ENCODE measurements around the gene SLIT3.

DNA sequence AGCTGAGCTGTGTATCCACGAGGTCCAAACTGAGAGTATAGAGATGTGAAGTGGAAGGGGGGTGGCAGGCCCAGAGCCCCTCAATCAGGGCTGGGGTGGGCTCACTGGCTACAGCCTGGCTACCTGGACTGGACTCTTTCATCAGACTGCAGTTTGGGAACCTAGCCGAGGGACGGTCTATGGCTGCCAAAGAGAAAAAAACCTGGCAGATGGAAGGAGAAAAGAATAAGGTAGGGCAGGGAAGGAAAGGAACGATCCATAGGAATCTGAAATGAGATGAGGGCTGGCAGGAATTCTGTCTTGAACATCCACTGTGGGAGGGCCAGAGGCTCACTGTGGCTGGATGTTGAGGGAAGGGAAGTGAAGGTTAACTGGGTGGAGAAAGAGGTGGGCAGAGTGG is 497.4 kb downstream of the SLIT3 start:
- no peak for TF ChIP-seq POLR2A (IDR thresholded peaks at IDR 0.05)
- TF ChIP-seq, protein P1, sequence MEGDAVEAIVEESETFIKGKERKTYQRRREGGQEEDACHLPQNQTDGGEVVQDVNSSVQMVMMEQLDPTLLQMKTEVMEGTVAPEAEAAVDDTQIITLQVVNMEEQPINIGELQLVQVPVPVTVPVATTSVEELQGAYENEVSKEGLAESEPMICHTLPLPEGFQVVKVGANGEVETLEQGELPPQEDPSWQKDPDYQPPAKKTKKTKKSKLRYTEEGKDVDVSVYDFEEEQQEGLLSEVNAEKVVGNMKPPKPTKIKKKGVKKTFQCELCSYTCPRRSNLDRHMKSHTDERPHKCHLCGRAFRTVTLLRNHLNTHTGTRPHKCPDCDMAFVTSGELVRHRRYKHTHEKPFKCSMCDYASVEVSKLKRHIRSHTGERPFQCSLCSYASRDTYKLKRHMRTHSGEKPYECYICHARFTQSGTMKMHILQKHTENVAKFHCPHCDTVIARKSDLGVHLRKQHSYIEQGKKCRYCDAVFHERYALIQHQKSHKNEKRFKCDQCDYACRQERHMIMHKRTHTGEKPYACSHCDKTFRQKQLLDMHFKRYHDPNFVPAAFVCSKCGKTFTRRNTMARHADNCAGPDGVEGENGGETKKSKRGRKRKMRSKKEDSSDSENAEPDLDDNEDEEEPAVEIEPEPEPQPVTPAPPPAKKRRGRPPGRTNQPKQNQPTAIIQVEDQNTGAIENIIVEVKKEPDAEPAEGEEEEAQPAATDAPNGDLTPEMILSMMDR (IDR thresholded peaks at IDR 0.05), result no peak

All from Peyer's patch (tissue), 4 donors.